NCI-H187 (cell line): ENCODE measurements around the gene ESF1.

Experiments used
- DNase-seq, 2 experiments: peaks; one replicate each; lab custom pipeline; 2025; lab: John Stamatoyannopoulos, UW

Gene ESF1, protein sequence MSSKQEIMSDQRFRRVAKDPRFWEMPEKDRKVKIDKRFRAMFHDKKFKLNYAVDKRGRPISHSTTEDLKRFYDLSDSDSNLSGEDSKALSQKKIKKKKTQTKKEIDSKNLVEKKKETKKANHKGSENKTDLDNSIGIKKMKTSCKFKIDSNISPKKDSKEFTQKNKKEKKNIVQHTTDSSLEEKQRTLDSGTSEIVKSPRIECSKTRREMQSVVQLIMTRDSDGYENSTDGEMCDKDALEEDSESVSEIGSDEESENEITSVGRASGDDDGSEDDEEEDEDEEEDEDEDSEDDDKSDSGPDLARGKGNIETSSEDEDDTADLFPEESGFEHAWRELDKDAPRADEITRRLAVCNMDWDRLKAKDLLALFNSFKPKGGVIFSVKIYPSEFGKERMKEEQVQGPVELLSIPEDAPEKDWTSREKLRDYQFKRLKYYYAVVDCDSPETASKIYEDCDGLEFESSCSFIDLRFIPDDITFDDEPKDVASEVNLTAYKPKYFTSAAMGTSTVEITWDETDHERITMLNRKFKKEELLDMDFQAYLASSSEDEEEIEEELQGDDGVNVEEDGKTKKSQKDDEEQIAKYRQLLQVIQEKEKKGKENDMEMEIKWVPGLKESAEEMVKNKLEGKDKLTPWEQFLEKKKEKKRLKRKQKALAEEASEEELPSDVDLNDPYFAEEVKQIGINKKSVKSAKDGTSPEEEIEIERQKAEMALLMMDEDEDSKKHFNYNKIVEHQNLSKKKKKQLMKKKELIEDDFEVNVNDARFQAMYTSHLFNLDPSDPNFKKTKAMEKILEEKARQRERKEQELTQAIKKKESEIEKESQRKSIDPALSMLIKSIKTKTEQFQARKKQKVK

DNA sequence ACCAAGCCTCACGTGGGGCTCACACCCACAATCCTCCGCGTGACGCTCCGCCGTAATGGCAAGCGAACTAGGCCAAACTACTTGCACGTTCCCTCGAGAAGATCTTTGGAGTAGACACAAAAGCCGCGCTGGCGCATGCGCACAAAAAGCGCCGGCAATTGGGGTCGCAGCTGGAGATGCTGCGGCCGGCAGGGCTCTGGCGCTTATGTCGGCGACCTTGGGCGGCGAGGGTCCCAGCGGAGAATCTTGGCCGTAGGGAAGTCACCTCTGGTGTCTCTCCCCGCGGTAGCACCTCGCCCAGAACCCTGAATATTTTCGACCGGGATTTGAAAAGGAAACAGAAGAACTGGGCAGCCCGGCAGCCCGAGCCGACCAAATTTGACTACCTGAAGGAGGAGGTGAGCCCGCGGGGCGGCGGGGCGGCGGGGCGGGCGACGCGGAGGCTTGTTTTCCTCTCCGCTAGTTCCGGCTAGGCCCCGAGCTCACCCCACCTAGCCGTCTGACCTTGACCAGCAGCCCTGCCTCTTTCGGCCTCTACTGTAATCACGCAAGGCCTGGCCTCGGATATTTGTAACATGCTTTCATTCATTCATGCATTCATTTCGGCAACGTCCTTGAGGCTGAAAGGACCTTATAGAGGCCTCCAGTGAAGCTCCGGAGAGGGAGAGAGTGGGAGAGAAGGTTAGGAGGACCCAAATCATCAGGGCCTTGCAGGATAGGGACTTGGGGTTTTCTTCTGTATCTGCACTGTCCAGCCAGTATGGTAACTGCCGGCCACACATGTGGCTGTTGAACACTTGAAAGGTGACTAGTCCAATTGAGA lies at the start of gene ESF1, which contains the start of gene NDUFAF5:
Gene ESF1 (minus strand): TSS at position 27 of the 823 bp plus-strand sequence. CDS start 1,779 bp downstream, outside the sequence.
Gene NDUFAF5 (plus strand): TSS at position 136 of the 823 bp plus-strand sequence. CDS start 41 bp downstream, at position 177.
- peak; percentile 42 to 72 for DNase-seq

DNA sequence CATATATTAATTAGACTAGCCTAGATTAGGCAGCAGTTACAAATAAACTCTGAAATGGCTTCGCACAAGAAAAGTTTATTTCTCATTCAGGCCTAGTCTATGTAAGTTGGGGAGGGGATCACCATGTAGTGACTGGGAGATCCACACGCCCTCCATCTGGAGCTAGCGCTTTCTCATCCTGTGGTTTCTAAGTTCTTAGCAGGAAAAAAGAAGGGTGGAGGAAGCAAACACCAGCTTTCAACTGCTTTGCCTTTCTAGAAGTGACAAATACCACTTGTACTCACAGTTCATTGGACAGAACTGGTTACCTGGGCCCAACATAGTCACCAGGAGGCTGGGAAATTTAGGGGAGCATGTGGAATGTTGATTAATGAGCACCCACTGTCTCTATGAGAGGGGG lies 46.8 kb upstream of the ESF1 start:
- no peak for DNase-seq

DNA sequence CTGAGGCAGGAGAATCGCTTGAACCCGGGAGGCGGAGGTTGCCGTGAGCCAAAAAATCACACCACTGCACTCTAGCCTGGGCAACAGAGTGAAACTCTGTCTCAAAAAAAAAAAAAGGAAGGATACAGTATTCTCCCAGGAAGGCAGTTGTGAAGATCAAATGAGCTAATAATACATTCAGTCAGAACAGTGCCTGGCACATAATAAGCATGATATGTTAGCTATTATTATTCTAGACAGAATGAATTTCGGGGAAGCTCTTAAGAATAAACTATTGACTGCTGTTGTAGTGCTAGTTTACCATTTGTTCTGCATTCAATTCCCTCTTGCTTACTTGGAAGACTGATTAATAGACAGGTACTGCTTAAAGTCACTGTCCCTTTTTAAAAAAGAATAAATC lies 40.7 kb upstream of the ESF1 start:
- DNase-seq, result no peak

DNA sequence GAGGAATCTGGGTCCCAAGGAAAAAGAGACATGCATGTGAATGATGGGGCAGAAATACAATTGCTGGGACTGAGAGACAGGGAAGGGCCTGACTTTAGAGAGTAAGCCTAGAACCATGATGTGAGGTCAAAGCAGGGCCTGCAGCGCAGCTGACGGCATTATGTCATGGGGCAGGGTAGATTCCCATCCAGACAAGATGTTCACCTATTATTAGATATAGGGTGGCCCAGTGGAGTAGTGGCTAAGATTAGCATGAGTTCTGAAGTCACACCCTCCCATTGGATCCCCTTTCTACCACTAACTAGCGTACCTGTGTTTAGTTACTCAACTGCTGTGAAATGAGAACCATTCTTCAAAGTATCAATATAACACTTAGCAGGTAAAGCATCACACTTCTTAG lies 39.7 kb upstream of the ESF1 start:
- DNase-seq, result no peak

DNA sequence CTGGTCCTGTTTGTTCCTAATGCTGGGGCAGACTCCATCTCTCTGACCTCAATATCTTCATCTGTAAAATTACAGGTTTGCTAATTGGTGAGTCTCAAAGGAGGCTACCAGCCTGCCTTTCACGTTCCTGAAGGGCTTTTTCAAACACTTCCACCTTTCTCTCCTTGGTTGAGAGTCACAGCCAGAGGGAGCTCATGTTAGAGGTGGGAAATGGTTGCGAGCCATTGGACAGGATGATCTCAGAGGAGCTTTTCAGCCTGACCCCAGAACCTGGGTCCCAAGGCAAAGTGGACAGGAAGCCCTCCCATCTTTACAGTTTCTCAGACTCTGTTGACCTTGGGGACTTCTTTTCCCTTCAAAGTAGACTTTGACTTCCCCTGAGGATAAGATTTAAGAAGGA lies 37.7 kb upstream of the ESF1 start:
- DNase-seq, result no peak

DNA sequence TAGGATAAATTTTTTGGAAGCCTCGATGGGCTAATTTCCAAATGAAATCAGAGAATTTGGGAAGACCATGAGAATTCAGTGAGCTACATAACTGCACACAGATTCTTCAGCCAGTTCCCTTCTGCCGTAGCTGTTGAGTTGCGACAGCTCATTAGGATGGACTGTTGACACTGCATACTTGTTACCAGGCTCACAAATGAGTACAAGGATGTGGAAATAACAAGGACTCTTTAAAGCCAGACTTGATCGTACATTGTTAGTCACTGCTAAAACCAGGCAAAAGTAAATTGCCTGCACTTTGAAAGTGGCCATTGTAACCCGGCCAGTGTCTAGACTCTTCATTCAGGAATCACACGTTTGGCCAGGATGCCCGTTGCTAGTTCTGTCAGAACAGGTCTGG lies 37.2 kb upstream of the ESF1 start:
- no peak for DNase-seq

DNA sequence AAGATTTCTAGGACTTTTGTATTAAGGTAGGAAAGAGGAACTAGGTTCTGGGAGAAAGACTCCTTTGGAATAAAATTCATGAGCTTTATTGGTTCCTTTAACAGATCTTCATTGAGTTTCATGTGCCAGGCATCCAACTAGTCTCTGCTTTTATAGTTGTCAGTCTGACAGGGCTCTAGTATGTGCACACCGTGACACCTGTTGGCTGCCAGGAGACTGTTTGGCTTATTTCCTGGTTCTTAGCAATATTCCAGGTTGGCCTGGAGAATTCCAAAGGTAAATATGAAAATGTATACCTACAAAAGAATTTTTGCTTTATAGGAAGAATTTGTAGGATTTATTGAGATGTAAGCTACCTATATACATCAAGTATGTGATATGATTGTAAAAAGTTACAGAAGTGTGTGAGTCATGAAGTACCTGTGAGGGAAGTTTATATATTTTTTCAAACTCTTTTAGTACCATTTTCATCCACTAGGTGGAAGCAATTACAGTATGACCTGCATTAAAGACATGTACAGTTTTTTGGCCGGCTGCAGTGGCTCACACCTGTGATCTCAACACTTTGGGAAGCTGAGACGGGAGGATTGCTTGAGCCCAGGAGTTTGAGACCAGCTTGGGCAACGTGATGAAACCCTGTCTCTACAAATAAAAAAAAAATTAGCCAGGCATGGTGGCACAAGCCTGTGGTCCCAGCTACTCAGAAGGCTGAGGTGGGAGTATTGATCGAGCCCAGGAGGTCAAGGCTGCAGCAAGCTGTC lies 35.3 kb upstream of the ESF1 start:
- peak; percentile 8 to 35 for DNase-seq

DNA sequence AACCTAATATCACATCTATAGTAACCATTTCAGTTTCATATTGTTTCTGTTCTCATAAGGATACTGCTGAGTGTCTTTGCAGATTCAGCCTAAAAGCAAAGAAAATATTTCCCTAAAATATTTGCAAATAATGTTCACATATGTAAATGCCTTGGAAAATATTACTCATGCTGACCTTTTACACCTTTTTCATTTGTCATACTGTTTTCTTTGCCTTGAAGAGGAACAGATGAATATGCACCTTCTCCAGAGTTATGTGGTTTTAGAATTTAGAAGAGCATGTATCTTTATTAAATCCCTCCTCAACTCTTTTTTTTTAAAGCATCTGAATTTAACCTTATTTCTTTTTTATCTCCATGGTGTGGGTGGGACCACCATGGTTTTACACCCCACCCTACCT lies 32.6 kb upstream of the ESF1 start:
- DNase-seq, result no peak

DNA sequence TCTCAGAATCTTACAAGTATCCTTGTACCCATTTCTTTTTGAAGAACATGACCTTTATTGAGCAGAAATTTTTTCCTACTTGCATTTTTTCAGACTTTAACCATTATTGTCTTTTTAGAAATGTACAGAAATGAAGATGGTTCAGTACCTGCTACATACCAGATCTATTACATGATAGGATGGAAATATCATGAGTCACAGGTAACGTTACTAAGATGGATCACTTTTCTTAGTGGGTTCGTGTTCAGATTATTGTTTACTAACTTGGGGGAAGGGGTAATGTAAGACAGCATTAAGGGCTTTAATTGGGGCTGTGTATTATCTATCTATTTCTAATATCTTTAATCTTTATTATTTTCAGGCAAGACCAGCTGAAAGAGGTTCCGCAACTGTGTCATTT lies 32.0 kb upstream of the ESF1 start:
- DNase-seq, result no peak

DNA sequence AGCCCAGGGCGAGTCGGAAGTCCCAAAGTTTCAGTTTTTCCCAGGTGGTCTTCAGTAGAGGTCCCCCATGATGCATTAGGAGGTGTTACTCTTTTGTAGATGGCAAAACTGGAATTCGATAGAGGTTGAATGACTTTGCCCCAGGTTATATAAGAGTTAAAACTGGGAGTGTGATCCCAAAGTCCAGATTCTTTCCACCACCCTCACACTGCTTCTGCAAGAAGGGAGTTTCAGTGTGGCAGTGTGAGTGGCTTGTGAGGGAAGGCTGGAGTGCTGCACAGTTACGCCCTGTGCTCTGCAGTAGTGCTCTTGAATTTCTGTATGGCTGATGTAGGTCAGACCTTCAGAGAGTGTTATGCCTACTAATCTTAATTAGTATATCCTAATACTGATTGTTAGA lies 30.0 kb upstream of the ESF1 start:
- no peak for DNase-seq

DNA sequence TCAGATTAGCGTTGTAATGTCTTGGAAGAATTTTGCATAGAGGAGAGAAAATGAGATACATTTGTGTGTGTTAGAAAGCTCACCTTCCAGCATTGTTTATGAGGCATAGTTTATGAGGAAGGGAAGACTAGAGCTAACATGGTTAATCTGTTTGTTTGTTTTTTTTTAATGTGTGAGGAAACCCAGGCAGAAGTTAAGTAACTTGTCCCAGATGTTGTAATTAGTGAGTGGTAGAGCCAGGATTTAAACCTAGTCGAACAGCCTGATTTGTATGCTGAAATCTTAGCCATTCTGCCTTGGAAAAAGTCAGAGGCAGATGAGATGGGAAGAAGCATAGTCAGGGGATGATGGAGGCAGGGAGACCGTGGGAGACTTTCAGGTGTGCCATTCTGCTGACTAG lies 29.2 kb upstream of the ESF1 start:
- DNase-seq, result no peak

DNA sequence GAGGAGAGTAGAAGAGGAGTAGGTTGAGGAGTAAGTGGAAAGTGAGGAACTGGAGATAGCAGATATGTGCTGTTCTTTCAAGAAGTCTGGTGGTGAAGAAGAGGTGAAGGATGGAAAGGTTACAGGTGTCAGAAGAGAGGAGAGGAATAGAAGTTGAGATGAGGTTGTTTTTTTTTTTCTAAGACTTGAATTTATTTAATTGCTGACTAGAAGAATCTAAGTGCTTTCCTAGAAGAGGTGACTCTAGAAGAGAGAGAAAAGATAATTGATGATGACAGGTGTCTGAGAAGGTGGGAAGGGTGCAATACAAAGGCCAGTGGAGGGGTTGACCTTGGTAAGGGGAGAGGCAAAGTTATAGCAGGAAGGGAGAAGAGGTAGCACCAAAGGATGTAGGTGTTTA lies 25.7 kb upstream of the ESF1 start:
- DNase-seq, result no peak

DNA sequence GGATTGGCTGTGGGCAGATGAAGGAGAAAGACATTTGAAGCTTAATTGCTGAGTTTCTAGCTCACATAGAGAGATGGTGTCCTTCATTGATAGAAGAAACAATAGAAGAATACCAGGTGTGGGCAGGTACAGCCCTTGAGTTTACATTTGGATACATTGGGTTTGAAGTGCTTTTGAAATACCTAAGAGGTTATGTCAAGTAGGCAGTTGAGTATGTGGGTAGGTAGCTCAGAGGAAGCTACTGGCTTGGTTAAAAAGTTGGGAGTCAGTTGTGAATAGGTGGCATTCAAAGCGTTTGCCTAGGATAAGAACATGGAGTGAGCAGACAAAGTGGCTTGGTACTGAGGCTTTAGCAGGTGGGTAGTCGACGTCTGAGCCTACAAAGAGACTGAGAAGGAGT lies 25.1 kb upstream of the ESF1 start:
- DNase-seq, result peak; percentile 11 to 25

DNA sequence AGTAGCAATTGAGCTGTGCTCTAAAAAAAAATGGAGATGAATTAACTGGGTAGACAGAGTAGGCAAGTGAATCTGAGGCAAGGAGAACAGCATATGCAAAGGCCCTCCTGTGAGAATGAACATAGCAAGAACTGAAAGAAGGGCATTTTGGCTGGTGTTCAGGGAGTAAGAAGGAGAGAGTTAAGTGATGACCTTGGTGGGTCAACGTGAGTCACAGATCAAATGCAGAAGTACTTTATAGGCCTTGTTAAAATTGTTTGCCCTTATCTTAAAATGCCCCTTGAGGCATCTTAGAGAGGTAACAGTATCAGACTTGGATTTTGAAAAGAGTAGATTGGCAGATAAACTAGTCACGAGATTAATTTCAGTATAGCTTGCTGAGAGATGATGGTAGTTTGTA lies 24.7 kb upstream of the ESF1 start:
- DNase-seq, result no peak

DNA sequence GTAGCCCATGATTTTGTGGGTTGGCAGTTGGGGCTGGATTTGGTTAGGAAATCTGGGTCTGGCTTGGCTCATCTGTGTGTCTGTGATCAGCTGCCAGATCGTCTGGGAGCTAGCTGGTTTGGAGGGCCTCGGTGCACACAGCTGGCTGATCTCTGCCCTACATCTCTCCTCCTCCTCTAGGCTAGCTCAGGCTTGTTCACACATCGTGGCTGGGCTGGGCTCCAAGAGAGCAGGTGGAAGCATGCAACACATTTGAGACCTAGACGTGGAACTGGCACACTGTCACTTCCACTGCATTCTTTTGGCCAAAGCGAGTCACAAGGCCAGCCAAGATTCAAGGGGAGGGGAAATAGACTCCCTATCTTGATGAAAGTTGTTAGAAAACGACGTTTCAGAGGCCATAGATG lies 16.0 kb upstream of the ESF1 start:
- peak in 1 of 2 experiments; percentile 34 for DNase-seq

DNA sequence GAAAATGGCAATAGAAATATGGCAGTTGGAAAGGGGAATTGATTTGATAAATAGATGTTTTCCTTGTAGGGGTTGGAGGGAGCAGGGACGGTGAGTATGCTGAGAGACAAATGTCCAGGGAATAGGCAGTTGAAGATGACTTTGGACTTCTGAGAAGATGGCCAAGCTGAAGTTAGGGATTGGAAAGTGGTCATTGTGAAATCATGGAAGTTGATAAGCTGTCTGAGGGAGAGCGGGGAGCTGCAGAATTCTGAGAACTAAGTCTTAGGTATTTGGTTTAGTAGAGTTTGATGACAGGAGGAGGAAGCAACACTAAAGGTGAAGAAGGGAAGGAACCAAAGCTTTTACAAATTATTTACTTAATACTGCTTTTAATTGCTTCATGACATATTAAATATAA lies 15.3 kb upstream of the ESF1 start:
- no peak for DNase-seq

DNA sequence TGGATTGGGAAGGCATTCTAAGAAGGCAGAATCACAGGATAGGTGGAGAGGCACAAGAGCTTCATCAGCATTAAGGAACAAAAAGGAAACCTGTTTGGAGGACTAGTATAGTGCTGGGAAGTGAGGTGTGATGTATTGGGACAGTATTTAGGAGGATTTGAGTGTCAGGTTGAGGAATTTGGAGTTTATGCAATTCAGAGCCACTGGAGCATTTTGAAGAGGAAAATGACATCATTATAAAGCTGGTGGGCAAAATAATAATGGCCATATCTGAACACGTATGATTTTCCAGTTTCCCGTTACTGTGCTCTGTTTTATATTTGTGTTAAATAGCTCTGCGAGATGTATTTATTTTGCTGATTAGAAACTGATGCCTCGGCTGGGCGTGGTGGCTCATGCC lies 14.3 kb upstream of the ESF1 start:
- no peak for DNase-seq

DNA sequence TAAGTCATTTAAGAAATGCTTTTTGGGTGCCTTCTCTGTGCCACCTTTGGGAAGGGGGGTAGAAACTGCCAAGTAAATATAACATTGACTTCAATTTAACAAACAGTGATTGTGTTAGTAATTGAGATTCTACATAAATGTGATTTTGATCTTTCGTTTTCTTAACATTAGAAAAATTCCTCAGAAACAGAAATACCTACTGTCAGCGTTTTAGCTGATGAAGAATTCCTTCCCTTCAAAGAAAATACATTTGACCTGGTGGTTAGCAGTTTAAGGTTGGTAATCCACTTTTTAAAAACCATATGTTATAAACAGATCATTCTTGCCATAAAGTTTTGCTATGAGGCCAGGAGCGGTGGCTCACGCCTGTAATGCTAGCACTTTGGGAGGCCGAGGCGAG lies 9.9 kb upstream of the ESF1 start:
- DNase-seq, result no peak

DNA sequence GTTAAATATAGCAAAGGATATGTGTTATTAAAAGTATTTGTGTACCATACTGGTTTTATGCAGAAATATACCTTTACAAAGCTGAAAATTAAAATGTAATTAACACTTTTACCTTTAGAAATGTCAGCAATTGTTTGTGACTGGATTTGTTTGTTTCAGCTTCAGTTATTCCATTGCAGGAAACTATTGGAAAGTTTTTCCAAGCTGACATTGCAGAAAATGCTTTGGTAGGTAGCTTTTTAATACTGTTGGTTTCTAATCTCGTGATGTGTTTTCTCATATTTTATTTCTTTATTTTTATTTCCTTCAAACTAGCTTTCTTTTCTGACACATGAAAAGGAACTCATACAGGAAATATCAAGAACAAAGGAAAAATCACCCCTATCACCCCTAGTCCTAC lies 8.3 kb upstream of the ESF1 start:
- no peak for DNase-seq

DNA sequence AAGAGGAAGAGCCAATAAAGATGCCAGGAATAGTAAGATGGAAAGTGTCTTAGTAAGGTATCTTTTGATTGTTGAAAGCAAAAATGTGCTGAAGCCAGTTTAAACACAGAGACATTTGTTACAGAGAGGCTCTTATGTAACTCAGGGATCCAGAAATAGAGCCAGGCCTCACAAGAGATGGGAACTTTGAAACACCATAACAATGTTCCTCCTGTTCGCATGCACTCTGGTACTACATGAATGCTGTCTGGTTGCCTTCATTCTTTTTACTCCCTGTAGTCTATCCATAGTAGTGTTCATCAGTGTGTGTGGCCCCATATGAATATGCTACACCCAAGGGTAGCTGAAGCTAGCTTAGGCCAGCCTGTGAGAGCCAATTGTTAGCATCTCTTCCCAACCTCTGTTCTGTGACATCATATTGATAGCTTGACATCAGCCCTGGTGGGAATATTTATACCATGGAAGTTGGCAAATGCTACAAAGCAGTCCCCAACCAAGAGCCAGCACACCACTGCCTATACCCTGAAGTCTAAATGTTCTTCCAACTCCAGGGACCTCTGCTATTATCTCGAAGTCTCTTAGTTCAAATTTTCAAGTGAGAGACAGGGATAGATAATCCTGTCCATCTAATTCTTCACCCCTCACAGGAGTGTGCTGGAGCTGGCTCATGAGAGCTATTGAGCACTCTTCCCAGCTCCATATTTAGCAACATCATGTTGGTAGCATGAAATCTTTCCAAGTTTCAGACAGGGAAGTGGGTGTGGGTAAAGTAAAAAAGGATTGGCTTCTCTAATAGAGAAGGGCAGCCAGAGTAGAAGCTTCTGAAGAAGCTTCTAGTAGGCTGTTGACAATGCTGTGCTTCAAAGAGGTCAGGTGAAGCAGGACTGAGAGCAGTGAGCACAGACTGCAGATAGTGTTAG lies 7.1 kb upstream of the ESF1 start:
- no peak for DNase-seq
